Measurements from ENCODE around the gene RHOV. TPM values are rescaled to one million over a fixed set of nuclear protein-coding genes. Genes with fewer than 3 reads are reported as not detected.
A peak's percentile ranks its signal among the peaks of the same experiment; 100 is the strongest.

RHOV gene
- total and polyA plus RNA-seq, 2 of the 4 experiments (the other 2 are of a cell fraction): 0.10 TPM; not detected in 1

DNA sequence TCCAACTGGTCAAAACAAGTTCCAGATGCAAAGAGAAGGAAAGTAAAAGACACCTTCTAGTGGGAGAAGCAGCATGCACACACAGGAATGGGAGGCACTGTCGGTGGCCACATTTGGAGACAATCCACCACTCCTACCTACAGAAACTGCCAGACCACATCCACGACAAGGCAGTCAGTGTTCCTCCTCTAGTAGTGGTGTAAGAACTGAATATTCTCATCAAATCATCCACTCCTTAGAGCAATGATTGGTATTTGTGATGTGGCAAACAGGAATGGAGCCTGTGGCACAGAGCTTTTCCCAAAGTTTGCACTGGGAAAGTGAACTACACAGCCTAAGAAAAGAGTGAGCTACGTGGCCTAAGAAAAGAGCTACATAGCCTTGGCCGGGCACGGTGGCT, 35.3 kb downstream of the RHOV start:
- H3K4me1 ChIP-seq (ENCODE audit: control insufficient read depth, insufficient read depth, low read length): peaks cover 3% of the 10 kb centered on the region
- dilution Hi-C loops (cut with HindIII; ENCODE audit: low sequenced_read_pairs, unreplicated experiment): no loop called here
- in situ Hi-C loops (cut with MboI; ENCODE audit: low sequenced_read_pairs): no loop called here
- no peak overlapping the region for H2AK5ac ChIP-seq (ENCODE audit: low read depth, low read length)
- CTCF ChIA-PET: interaction anchor here (0.6 kb wide), 2 partner anchors 37 to 93 kb away, joined by 3 read pairs; no protein-coding TSS in a partner anchor
- no peaks in the 10 kb centered on the region for H3K9me1 ChIP-seq (ENCODE audit: insufficient read depth, low read length)
- no peak overlapping the region for H2AK9ac ChIP-seq (replicated peaks; ENCODE audit: low read depth, low read length, poor library complexity)
- 83% methylated on average over 1 of the region's 5 CpGs; no CpG with 5 or more reads in 1 of the 2 experiments for WGBS, 2 experiments (ENCODE audit: extremely low coverage in 2 of 2, insufficient read length in 1 of 2)
- no peak overlapping the region for H2BK15ac ChIP-seq (ENCODE audit: low read depth, low read length)
- intact Hi-C loops (cut with micrococcal nuclease): no loop called here
- BruUV-seq (replicated peaks): no TSS peak
- H3K18ac ChIP-seq (ENCODE audit: low read depth, low read length): peak overlapping the region; percentile 75
- peaks cover 17% of the 10 kb centered on the region for H3K27me3 ChIP-seq (ENCODE audit: control insufficient read depth, insufficient read depth, low read length)
- peak overlapping the region; percentile 58; the same call in 1 of the 2 replicates for H3K4me2 ChIP-seq (ENCODE audit: low read depth, low read length)
- peak overlapping the region; percentile 89; the same call in 1 of the 2 replicates for H4K5ac ChIP-seq (ENCODE audit: low read depth, low read length)
- no peak overlapping the region for H3K14ac ChIP-seq (replicated peaks; ENCODE audit: low read depth, low read length)
- H3K36me3 ChIP-seq (ENCODE audit: control insufficient read depth, insufficient read depth, low read length): no peaks in the 10 kb centered on the region
- H2BK5ac ChIP-seq (ENCODE audit: low read depth, low read length, poor library complexity, severe bottlenecking): no peak overlapping the region
- ATAC-seq (ENCODE audit: low read depth) (peak; percentile 73), DNase-seq (peak; percentile 21)
- H3K4ac ChIP-seq (ENCODE audit: low read depth, low read length): no peak overlapping the region
- no peak overlapping the region for H3K4me3 ChIP-seq (ENCODE audit: insufficient read depth, low read depth, low read length)
- no peak overlapping the region for H3K9ac ChIP-seq (ENCODE audit: low read depth, low read length)
- H2BK120ac ChIP-seq (ENCODE audit: low read depth, low read length): no peak overlapping the region
- H4K91ac ChIP-seq (ENCODE audit: insufficient read depth, low read depth, low read length): no peak overlapping the region
- H3K23ac ChIP-seq (ENCODE audit: low read depth, low read length): no peak overlapping the region
- no peaks in the 10 kb centered on the region for H3K79me1 ChIP-seq (ENCODE audit: low read depth in 1 of 2, low read length in 2 of 2)
- H3K27ac ChIP-seq (ENCODE audit: insufficient read depth, low read length): no peak overlapping the region
- H3K56ac ChIP-seq (ENCODE audit: extremely low read depth, insufficient read depth, low read length): no peak overlapping the region
- H4K20me1 ChIP-seq (ENCODE audit: insufficient read depth, low read length): peaks cover 5% of the 10 kb centered on the region; the same call in 1 of the 2 replicates
- H4K8ac ChIP-seq (ENCODE audit: low read depth in 2 of 2, low read length in 2 of 2): 0 out of 4 replicates have a peak overlapping the region, but pooled peaks of 1 of the 2 experiments have one; percentile 28
- no peak overlapping the region for H2BK20ac ChIP-seq (ENCODE audit: low read depth, low read length)
- TF ChIP-seq MAFK (IDR thresholded peaks at IDR 0.05; ENCODE audit: low read depth, low read length) (no peak), RFX5 (IDR thresholded peaks at IDR 0.05; ENCODE audit: low read depth, low read length) (no peak), USF2 (IDR thresholded peaks at IDR 0.05; ENCODE audit: low read depth, low read length) (no peak), MXI1 (IDR thresholded peaks at IDR 0.05; ENCODE audit: borderline replicate concordance, low read depth, low read length) (no peak), FOS (IDR thresholded peaks at IDR 0.05; ENCODE audit: low read depth, low read length) (no peak), RAD21 (IDR thresholded peaks at IDR 0.05; ENCODE audit: low read length) (no peak), POLR2A (IDR thresholded peaks at IDR 0.05; ENCODE audit: low read depth, low read length) (no peak)
- TF ChIP-seq, protein P1, sequence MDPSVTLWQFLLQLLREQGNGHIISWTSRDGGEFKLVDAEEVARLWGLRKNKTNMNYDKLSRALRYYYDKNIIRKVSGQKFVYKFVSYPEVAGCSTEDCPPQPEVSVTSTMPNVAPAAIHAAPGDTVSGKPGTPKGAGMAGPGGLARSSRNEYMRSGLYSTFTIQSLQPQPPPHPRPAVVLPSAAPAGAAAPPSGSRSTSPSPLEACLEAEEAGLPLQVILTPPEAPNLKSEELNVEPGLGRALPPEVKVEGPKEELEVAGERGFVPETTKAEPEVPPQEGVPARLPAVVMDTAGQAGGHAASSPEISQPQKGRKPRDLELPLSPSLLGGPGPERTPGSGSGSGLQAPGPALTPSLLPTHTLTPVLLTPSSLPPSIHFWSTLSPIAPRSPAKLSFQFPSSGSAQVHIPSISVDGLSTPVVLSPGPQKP (IDR thresholded peaks at IDR 0.05; ENCODE audit: borderline replicate concordance, low read depth, low read length): no peak
- POLR2A ChIA-PET (ENCODE audit: unreplicated experiment): no interaction called here
- H2AFZ ChIP-seq (replicated peaks; ENCODE audit: low read length, poor library complexity): no peak overlapping the region
- no peaks in the 10 kb centered on the region for H3K9me3 ChIP-seq (ENCODE audit: control insufficient read depth, insufficient read depth, low read length)

Measured in IMR-90 (cell line).